ENCODE data around the gene NDUFA11. TPM values are rescaled to one million over a fixed set of nuclear protein-coding genes. Genes with fewer than 3 reads are reported as not detected.

The NDUFA11 gene
- total and polyA plus RNA-seq, 2 of the 13 experiments (the other 11 are each of a cell fraction or from before 2014, with no cell fraction given) = 286 to 378 TPM

- TF ChIP-seq AHDC1 (CRISPR knock-in tag; IDR thresholded peaks at IDR 0.05; ENCODE audit: borderline replicate concordance) (0 out of 2 replicates have a peak, but pooled peaks have one; percentile 64), IKZF1 (IDR thresholded peaks at IDR 0.05) (no peak), FOXA1 (IDR thresholded peaks at IDR 0.05) (no peak), FOXA1 (CRISPR knock-in tag; IDR thresholded peaks at IDR 0.05) (peak; percentile 61), SAP130 (CRISPR knock-in tag; IDR thresholded peaks at IDR 0.05; ENCODE audit: low read depth) (peak; percentile 67), GZF1 (CRISPR knock-in tag; IDR thresholded peaks at IDR 0.05) (no peak), HINFP (CRISPR knock-in tag; IDR thresholded peaks at IDR 0.05; ENCODE audit: low read depth) (no peak), HNRNPL (IDR thresholded peaks at IDR 0.05; ENCODE audit: low read depth, low read length) (peak; percentile 82), REST (IDR thresholded peaks at IDR 0.05; ENCODE audit: borderline replicate concordance in 1 of 2, low read depth in 1 of 2, low read length in 2 of 2) (peak in 1 of 2 experiments; percentile 9; a peak in 1 of 4 replicates), MEF2D (CRISPR knock-in tag; IDR thresholded peaks at IDR 0.05) (peak; percentile 100), ZNF34 (CRISPR knock-in tag; IDR thresholded peaks at IDR 0.05; ENCODE audit: borderline replicate concordance) (no peak), HMG20B (CRISPR knock-in tag; conservative IDR thresholded peaks at IDR 0.05) (0 out of 2 replicates have a peak, but pooled peaks have one; percentile 44), ZNF326 (CRISPR knock-in tag; IDR thresholded peaks at IDR 0.05; ENCODE audit: borderline replicate concordance) (no peak), EP300 (IDR thresholded peaks at IDR 0.05; ENCODE audit: low read depth in 2 of 2, low read length in 2 of 2) (peak; percentile 54 to 93; a peak in 3 of 4 replicates), EP300 (CRISPR knock-in tag; IDR thresholded peaks at IDR 0.05; ENCODE audit: borderline replicate concordance) (peak; percentile 90), ZSCAN20 (CRISPR knock-in tag; IDR thresholded peaks at IDR 0.05; ENCODE audit: borderline replicate concordance) (no peak), NFE2L1 (CRISPR knock-in tag; IDR thresholded peaks at IDR 0.05; ENCODE audit: borderline replicate concordance) (no peak), TEAD3 (CRISPR knock-in tag; optimal IDR thresholded peaks at IDR 0.05; ENCODE audit: borderline replicate concordance) (peak; percentile 88), FOXK1 (CRISPR knock-in tag; IDR thresholded peaks at IDR 0.05; ENCODE audit: borderline replicate concordance, low read depth) (0 out of 2 replicates have a peak, but pooled peaks have one; percentile 36), ZNF451 (CRISPR knock-in tag; IDR thresholded peaks at IDR 0.05) (peak; percentile 84; the same call in 1 of the 2 replicates)
Measured at GRCh38 chr19:5880604-5881078, 22.9 kb downstream of the NDUFA11 start (continued).
